ENCODE measurements around the gene CLVS2.

Gene CLVS2

GRCh38 chr6:123028263-123028662 lies 32.2 kb downstream of the CLVS2 start:
- no peak for DNase-seq

- DNase-seq, result no peak
Measured at GRCh38 chr6:123030282-123030681, 34.2 kb downstream of the CLVS2 start.

GRCh38 chr6:123036648-123037047 lies 40.6 kb downstream of the CLVS2 start:
- no peak for DNase-seq

GRCh38 chr6:123039431-123039830 lies 43.4 kb downstream of the CLVS2 start:
- no peak for DNase-seq

- no peak for DNase-seq
Measured at GRCh38 chr6:123042401-123042800, 46.4 kb downstream of the CLVS2 start.

GRCh38 chr6:123044341-123044860 lies 48.4 kb downstream of the CLVS2 start:
- DNase-seq, result no peak

GRCh38 chr6:123053602-123054225 lies 57.7 kb downstream of the CLVS2 start:
- no peak for DNase-seq

- DNase-seq, result no peak
Measured at GRCh38 chr6:123055256-123055655, 59.2 kb downstream of the CLVS2 start.

- DNase-seq, result no peak
Measured at GRCh38 chr6:123062670-123063069, 66.6 kb downstream of the CLVS2 start.

- DNase-seq, result no peak
Measured at GRCh38 chr6:123064038-123064437, 68.0 kb downstream of the CLVS2 start.

- no peak for DNase-seq
Measured at GRCh38 chr6:123074616-123075015, 78.6 kb downstream of the CLVS2 start.

- no peak for DNase-seq
Measured at GRCh38 chr6:123085403-123085802, 89.4 kb downstream of the CLVS2 start.

GRCh38 chr6:123089226-123089625 lies 93.2 kb downstream of the CLVS2 start:
- DNase-seq, result no peak

GRCh38 chr6:123091091-123091895 lies 95.3 kb downstream of the CLVS2 start:
- DNase-seq, result no peak

- no peak for DNase-seq
Measured at GRCh38 chr6:123091896-123092271, 95.8 kb downstream of the CLVS2 start.

GRCh38 chr6:123094795-123095194 lies 98.8 kb downstream of the CLVS2 start:
- no peak for DNase-seq

- DNase-seq, result no peak
Measured at GRCh38 chr6:123105561-123105960, 109.5 kb downstream of the CLVS2 start.

GRCh38 chr6:123116370-123116769 lies 120.3 kb downstream of the CLVS2 start:
- no peak for DNase-seq

- DNase-seq, result no peak
Measured at GRCh38 chr6:123117145-123117908, 121.3 kb downstream of the CLVS2 start.

GRCh38 chr6:123118811-123119210 lies 122.8 kb downstream of the CLVS2 start:
- DNase-seq, result peak; percentile 7

All from SHP77 treated with DMSO at 0.1 percent for 48 hours (cell line).